ENCODE results near the gene MGLL.

The MGLL gene

DNA sequence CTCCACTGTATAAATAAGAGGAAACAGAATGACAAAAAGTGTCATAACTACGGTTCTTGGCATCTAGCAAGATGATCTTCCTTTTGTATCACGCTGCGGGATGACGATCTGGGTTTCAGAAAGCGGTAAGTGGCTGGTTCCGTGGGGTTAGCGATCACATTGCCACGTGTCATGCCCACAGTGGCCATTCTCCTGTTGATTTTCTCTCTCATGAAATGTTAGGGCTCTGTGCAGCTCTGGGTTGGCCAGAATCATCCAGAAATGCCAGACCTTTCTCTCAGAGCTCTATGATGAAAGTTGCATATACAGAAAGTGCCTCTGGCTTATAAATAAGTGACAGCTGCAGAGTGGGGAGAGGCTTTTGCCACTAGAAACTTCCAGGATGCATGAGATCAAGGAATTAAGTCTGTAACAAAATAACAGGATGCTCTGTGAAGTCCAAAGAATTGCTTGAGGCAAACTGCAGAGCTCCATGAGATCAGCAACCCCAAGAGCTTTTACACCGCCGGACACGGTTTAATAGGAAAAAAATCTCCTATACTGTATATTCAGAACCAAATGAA lies 78.0 kb downstream of the MGLL start:
- H3K9me3 Mint-ChIP-seq, result no peaks in the 10 kb centered on the region
- H3K4me1 Mint-ChIP-seq, result no peaks in the 10 kb centered on the region
- no peaks in the 10 kb centered on the region for H3K36me3 Mint-ChIP-seq
- H3K4me3 Mint-ChIP-seq, result no peak overlapping the region
- H3K27me3 Mint-ChIP-seq, result peaks cover 2% of the 10 kb centered on the region
- H3K27ac Mint-ChIP-seq, result no peak overlapping the region

DNA sequence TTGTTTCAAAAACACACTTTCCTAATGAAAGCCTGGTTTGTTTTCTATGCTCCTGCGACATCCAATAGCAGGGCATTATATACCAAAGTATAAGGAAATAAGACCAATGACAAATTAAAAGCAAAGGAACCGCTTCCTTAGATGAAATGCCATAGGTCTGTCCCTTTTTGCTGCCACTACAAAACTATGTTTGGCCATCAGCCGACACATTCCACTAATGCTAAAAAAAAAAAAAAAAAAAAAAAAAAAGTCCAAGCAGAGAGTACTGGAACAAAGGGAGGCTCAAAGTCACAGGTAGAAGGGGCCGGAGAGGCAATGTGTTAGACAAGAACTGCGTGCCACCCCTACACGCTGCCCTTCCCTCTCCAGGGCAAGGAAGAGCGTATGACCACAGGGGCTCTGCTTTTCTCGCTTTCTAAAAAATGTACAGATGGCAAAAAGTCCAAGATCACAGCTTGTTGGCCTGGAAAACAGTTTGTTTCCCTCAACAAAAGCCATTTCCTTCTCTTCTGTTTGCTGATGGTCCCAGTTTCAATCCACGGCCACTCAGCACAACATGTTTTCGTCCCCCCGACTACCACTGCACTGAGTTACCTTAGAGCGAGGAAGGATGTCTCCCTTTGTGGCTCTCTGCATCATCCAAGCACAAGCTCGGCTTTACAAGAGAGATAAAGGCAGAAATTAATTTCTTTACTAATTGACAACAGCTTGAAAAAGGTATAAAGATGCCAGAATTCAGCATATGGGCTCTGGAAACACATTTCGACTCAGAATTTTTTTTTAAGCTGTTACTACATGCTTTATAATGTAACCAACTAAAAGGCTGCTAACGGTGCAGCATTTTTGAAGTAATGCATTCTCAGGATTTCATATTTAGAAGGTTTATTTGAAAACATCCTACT lies 78.7 kb downstream of the MGLL start:
- Mint-ChIP-seq H3K36me3 (no peaks in the 10 kb centered on the region), H3K4me3 (no peak overlapping the region), H3K9me3 (no peaks in the 10 kb centered on the region), H3K27ac (no peak overlapping the region), H3K4me1 (no peaks in the 10 kb centered on the region), H3K27me3 (peaks cover 2% of the 10 kb centered on the region)

DNA sequence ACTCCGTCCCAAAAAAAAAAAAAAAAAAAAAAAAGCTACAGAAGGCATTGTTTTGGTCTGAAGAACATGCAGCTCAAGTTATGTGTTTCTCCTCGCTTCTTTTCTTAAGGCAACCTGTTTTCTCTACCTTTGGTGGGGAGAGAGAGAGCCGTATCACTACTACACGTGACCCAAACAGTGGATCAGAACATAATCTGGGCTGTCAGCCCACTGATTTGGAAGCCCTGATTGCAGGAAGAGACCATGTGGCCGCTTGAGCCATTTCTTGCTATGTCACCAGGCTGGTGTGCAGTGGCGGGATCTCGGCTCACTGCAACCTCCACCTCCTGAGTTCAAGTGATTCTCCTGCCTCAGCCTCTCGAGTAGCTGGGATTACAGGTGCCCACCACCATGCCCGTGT lies 79.7 kb downstream of the MGLL start:
- Mint-ChIP-seq H3K27me3 (peaks cover 2% of the 10 kb centered on the region), H3K4me3 (no peak overlapping the region), H3K27ac (no peak overlapping the region), H3K4me1 (no peaks in the 10 kb centered on the region), H3K36me3 (no peaks in the 10 kb centered on the region), H3K9me3 (no peaks in the 10 kb centered on the region)

DNA sequence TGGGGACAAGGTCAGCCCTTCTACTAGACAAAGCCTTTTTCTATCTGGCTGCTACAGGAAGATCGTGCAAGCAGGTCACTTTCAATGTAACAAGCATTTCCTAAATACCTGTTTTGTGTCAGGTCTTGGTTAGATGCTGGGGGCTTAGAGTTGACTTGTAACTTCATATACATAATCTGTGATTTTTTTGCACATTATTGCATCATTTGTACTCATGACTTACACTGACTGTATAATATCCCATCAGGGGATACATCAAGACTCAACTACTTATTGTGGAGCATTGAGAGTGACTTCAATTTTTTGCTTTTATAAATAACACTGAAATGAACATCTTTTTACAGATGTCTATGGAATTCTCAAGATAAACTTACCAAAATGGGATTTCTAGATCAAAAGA lies 80.6 kb downstream of the MGLL start:
- peaks cover 2% of the 10 kb centered on the region for H3K27me3 Mint-ChIP-seq

DNA sequence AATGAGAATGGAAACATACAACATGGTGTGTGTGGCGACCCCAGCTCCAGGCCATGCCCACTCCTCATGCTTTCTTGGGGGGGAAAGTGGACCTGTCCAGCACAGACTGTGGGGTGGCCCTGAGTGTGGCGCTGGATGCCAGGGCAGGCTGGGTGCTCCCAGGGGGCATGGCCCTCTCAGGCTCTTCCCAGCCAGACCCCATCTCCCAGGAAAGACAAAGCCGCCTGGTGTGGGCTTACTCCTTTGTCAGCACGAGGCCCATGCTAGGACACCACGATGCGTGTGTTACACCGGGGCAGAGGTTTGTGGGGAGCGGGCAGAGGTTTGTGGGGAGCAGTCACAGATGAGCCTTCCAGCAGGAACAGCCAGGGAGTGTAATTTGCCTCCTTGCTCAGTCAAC lies 81.1 kb downstream of the MGLL start:
- Mint-ChIP-seq H3K27me3 (peaks cover 2% of the 10 kb centered on the region), H3K36me3 (no peaks in the 10 kb centered on the region), H3K9me3 (no peaks in the 10 kb centered on the region), H3K27ac (no peak overlapping the region), H3K4me3 (no peak overlapping the region), H3K4me1 (no peaks in the 10 kb centered on the region)

More for the DNA sequence above, 80.6 kb downstream of the MGLL start:
- Mint-ChIP-seq H3K9me3 (no peaks in the 10 kb centered on the region), H3K27ac (no peak overlapping the region), H3K36me3 (no peaks in the 10 kb centered on the region), H3K4me1 (no peaks in the 10 kb centered on the region), H3K4me3 (no peak overlapping the region)

DNA sequence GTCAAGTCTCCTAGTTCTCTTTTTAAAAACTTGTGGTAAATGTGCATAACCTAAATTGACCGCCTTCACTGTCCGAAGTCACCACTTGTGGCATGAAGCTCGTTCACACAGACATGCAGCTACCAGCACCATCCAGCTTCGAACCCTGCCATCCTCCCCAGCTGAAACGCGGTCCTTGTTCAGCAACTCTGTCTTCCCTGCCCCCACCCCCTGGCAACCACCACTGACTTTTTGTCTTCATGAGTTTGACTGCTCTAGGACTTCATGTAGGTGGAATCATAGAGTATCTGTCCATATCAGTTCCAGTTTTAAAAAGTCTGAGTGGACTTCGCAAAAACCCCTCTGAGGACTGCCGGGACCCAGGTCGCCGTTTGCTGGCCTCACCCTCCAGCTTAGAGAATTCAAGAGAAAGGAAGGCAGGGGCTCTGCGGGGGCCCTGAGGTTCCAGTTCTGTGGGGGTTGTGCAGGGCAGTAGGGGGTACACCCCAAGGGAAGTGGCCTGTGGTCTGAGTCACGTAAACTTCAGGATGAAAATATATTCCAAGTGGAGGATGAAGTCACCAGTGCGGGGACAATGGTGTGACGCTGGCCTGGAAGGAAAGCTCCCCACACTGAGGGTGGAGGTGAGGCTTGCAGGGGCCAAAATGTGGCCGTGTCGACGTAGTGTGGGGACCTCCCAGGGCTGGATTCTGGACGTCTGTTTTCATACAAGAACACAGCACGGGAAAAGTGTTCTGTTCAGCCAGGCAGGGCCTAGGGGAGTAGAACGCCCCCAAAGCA lies 82.0 kb downstream of the MGLL start:
- H3K9me3 Mint-ChIP-seq, result no peaks in the 10 kb centered on the region
- H3K27ac Mint-ChIP-seq, result no peak overlapping the region
- peaks cover 2% of the 10 kb centered on the region for H3K27me3 Mint-ChIP-seq
- H3K4me1 Mint-ChIP-seq, result no peaks in the 10 kb centered on the region
- H3K4me3 Mint-ChIP-seq, result no peak overlapping the region
- H3K36me3 Mint-ChIP-seq, result no peaks in the 10 kb centered on the region

DNA sequence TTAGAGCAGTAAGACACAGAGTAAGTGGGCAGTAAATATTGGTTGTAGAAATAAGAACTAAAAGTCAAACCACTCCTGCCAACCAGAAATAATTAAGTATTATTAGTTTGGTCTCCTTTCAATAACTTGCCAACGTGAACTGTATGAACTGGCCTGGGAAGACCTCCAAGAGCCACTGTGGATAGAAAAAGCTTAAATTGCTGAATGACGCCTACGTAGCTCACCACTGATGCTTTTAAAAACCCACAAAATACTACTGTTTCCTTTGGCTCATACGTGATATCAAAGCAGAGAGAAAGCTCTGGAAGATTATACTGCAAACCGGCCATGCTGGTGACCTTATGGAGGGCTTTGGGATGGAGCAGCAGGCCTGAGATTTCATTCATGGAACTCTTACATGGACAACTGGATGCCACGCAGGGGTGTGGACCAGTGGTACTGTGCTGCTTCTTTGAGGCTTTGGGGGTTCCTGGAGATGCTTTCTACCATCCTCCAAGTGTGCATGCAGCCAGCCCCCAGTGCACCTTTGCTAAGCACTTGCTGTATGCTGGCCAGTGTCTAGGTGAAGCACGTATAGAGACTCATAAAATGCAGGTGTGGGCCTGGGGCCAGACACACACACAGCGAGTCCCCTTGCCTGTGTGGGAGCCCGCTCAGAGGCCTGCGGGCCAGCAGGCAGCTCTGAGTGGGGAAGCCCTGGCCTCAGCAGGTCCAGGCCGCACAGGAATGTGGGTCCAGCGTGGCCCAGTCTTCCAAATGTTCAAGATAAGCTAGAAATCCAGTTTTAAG lies 82.8 kb downstream of the MGLL start:
- Mint-ChIP-seq H3K36me3 (no peaks in the 10 kb centered on the region), H3K4me3 (no peak overlapping the region), H3K27ac (no peak overlapping the region), H3K27me3 (no peaks in the 10 kb centered on the region), H3K4me1 (no peaks in the 10 kb centered on the region), H3K9me3 (no peaks in the 10 kb centered on the region)

DNA sequence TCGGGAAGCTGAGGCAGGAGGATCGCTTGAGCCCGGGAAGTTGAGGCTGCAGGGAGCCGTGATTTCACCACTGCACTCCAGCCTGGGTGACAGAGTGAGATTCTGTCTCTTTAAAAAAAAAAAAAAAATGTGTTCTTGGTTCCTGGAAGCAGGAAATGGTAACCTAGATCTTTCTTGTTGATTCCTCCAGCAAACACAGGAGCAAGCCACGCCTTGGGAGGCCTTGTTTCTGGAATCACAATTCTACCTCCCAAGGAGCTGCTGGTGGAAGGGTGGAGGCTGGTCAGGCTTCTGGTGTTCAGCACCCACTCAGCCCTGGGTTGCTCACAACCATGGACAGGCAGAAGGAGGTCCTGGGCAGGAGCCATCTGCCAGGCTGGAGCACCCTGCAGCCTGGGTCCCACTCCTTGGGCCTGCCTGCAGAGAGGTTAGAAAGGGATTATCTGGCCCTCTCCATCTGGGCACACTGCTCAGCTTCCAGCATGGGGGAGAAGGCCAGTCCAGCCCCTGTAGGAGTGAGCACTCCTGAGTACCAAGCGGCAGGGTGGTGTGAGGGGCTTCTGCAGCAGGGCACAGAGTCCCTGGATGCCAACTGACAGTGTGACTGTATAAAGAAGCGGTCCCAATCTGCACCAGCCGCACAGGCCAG lies 84.0 kb downstream of the MGLL start:
- H3K27me3 Mint-ChIP-seq, result peaks cover under 1% of the 10 kb centered on the region
- H3K36me3 Mint-ChIP-seq, result no peaks in the 10 kb centered on the region
- no peak overlapping the region for H3K27ac Mint-ChIP-seq
- no peak overlapping the region for H3K4me3 Mint-ChIP-seq
- H3K9me3 Mint-ChIP-seq, result no peaks in the 10 kb centered on the region
- H3K4me1 Mint-ChIP-seq, result no peaks in the 10 kb centered on the region

DNA sequence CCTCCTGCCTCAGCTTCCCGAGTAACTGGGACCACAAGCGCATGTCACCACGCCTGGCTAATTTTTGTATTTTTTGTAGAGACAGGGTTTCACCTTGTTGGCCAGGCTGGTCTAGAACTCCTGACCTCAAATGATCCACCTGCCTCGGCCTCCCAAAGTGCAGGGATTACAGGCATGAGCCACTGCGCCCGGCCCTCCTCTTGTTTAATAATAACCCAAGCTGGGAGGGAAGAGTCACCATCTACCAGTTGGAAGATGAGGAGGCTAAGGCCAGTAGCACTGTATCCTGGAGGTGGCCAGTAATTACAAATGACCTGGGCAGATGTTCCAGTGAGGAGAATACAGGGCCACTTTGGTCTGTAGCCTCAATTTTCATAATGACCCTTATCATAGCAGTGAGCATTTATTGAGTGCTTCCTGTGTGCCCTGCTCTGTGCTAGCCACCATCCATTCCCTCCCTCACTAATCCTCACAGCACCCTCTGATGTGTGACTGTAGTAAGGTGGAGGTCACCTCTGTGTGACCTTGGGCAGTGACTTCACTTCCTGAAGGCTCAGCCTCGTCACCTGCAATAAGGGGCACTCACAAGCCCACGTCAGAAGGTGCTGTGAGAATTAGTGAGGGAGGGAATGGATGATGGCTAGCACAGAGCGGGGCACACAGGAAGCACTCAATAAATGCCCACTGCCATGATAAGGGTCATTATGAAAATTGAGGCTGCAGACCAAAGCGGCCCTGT lies 85.3 kb downstream of the MGLL start:
- no peaks in the 10 kb centered on the region for H3K36me3 Mint-ChIP-seq
- H3K4me3 Mint-ChIP-seq, result no peak overlapping the region
- no peak overlapping the region for H3K27ac Mint-ChIP-seq
- H3K9me3 Mint-ChIP-seq, result no peaks in the 10 kb centered on the region
- no peaks in the 10 kb centered on the region for H3K4me1 Mint-ChIP-seq
- H3K27me3 Mint-ChIP-seq, result peaks cover 2% of the 10 kb centered on the region

DNA sequence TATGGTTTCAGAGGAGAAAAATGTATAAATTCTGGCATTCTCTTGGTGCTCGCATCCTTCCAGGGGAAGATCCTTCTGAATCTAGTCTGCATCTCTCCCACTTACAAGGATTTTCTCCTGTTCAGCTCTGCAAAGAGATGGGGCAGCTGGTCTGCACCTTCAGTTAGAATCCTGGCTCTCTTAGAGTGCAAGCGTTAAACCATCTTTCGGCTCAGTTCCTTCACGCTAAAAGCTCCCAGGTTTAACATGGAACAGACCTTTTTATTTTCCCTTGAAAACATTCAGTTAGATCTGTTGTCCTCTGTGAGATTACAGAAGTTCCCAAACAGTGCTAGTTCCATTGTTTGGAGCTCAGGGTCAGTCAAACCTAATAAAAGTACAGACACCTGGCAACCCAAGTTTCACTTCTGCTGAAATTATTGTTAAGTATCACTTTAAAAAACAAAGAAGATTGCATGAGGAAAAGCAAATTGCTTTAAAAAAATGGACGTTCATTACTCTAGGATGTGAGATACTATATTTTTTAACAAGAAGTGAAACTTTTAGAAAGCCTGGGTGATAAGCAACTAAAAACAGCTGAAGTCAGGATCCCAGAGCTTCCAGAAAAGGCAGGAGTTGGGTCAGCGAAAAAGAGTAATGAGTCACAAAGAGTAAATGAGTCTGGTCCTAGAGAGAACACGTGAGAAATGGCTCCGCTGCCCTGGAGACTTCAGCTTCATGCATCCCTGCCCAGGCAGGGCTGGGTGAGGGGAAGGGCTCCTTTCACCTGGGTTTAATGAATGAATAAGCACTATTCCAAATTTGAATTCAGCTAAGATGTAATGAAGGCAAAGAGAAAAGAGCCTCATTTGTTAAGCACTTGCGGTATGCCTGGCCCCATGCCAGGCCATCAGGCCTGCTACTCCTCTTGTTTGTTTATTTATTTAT lies 86.3 kb downstream of the MGLL start:
- Mint-ChIP-seq H3K27ac (no peak overlapping the region), H3K9me3 (no peaks in the 10 kb centered on the region), H3K36me3 (no peaks in the 10 kb centered on the region), H3K27me3 (peaks cover 3% of the 10 kb centered on the region), H3K4me1 (no peaks in the 10 kb centered on the region), H3K4me3 (no peak overlapping the region)

DNA sequence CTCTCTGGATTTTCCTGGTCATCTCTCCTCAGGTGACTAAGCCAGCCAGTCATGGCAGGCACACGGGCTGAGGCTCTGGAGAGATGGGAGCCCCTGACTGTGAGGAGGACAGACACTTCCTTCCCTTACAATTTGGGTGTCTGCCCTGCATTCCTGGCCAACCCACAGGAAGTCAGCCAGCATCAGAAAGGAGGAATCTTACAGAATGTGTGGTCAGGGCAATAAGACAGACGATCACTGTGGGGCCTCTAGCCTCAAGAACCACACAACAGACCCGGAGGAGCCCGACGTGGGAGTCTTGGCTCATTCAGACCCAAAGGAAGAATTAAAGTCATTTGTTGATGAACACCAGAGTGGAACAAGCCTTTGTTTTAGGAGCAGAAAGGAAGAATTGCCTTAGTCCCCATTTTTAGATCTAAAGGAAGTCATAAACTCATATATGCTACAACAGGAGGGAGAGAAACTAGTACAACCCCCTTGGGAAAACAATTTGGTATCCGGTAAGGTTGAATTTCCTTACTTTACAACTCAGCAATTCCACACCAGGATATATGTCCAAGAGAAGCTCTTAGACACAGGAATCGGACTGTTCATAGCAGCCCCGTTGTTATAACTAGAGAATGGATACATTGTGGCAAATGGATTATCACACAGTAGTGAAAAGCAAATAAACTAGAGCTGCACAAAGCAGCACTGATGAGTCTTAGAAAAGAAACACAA lies 87.4 kb downstream of the MGLL start:
- no peaks in the 10 kb centered on the region for H3K9me3 Mint-ChIP-seq
- peaks cover 3% of the 10 kb centered on the region for H3K27me3 Mint-ChIP-seq
- no peaks in the 10 kb centered on the region for H3K4me1 Mint-ChIP-seq
- H3K36me3 Mint-ChIP-seq, result no peaks in the 10 kb centered on the region
- no peak overlapping the region for H3K27ac Mint-ChIP-seq
- H3K4me3 Mint-ChIP-seq, result no peak overlapping the region

DNA sequence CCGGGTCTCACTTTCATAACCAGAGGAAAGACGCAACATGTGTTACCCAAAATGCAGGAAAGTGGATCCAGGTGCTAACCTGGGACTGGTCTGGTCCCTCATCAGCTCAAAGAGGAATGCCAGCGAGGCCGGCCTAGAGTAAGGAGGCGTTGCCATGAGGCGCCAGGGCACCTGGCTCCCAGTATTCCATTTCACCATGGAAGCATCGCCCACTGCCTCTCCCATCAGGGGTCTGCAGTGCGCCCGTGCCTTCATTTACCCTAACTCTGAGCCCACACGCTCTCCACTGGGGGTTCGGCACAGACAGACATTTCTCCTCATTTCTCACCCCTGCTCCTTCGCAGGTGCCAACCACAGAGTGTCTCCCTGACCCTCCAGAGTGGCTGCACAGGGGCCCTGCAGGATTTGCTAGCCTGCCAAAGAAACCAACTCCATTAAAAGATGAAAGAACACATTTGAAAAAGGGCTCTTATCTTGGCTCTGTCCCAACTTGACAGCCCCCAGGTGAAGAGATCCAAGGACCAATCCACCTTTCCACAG lies 88.1 kb downstream of the MGLL start:
- peaks cover 3% of the 10 kb centered on the region for H3K27me3 Mint-ChIP-seq
- H3K27ac Mint-ChIP-seq, result no peak overlapping the region
- no peaks in the 10 kb centered on the region for H3K4me1 Mint-ChIP-seq
- H3K9me3 Mint-ChIP-seq, result no peaks in the 10 kb centered on the region
- H3K4me3 Mint-ChIP-seq, result no peak overlapping the region
- H3K36me3 Mint-ChIP-seq, result no peaks in the 10 kb centered on the region

DNA sequence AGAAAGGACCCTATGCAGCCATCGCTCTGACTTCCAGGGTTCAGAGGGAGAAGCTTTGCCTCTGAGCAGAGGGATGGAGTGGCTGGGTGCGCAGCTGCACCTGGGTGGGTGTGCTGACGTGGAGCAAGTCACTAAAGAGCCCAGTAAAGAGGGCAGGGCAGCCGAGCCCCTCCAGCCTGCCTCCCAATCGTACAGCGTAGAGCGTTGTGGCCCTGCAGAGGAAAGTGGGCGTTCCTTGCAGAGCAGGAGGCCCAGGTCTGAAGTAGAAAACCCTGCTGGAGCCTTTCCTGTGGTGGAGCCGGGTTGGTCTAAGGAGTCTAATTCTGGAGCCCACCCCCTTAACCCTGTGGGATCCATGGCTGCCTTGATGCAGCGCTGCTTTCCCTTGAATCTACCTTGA lies 88.5 kb downstream of the MGLL start:
- no peak overlapping the region for H3K4me3 Mint-ChIP-seq
- peaks cover 3% of the 10 kb centered on the region for H3K27me3 Mint-ChIP-seq
- H3K9me3 Mint-ChIP-seq, result no peaks in the 10 kb centered on the region
- H3K27ac Mint-ChIP-seq, result no peak overlapping the region
- no peaks in the 10 kb centered on the region for H3K36me3 Mint-ChIP-seq
- no peaks in the 10 kb centered on the region for H3K4me1 Mint-ChIP-seq

Data from activated naive CD4-positive, alpha-beta T cell treated with anti-CD3 and anti-CD28 coated beads, Interleukin-2, amount 50 U/mL, for 24 hours (primary cell).